HepG2 (cell line): ENCODE results near the gene CC2D1B. TPM values are rescaled to one million over a fixed set of nuclear protein-coding genes. Genes with fewer than 3 reads are reported as not detected.

ENCODE experiments used
- CC2D1A ChIP-seq: sonication (generic); formaldehyde crosslinking; IDR thresholded peaks from 2 replicates; pipeline ENCODE4 v1.8.1; 2023; ENCODE audit warnings: mild to moderate bottlenecking, missing genetic modification reagents
- KIAA2018 ChIP-seq: sonication (generic); formaldehyde crosslinking; IDR thresholded peaks from 2 replicates; pipeline ENCODE4 v1.5.0; 2020; ENCODE audit warnings: mild to moderate bottlenecking, missing genetic modification reagents, borderline replicate concordance
- ZBTB40 ChIP-seq, 2 experiments: fragments of 450-650 bp in 1 of 2; sonication (generic) in 1 of 2; formaldehyde crosslinking in 1 of 2; IDR thresholded peaks; 2 replicates each; pipeline versions ENCODE4 v1.6.1 to v1.8.0; 2016 to 2022; ENCODE audit warnings: antibody characterized with exemption in 1 of 2, mild to moderate bottlenecking in 1 of 2, missing genetic modification reagents in 1 of 2
- ZNF382 ChIP-seq: sonication (generic); formaldehyde crosslinking; IDR thresholded peaks from 2 replicates; pipeline ENCODE4 v1.5.0; 2020; ENCODE audit warnings: missing genetic modification reagents, mild to moderate bottlenecking, borderline replicate concordance
- ZNF644 ChIP-seq: IDR thresholded peaks from 2 replicates; pipeline ENCODE4 v1.6.1; 2016; ENCODE audit warnings: low read depth
- ZNF670 ChIP-seq: sonication (generic); formaldehyde crosslinking; IDR thresholded peaks from 2 replicates; pipeline ENCODE4 v1.8.0; 2022; ENCODE audit warnings: mild to moderate bottlenecking, missing genetic modification reagents, borderline replicate concordance
- polyA plus RNA-seq, 8 experiments: library from polyadenylated mRNA; depleted of rRNA in 3 of 8; stranded (reverse) in 7 of 8; unstranded in 1 of 8; fragments of >200 nt; fragmentation: Illumina TruSeq in 4 of 8; extraction: Trizol in 4 of 8; gene quantifications; 2 replicates each; pipeline versions ENCODE4 v1.2.1 to v1.2.3, GENCODE V29; 2011 to 2016; ENCODE audit warnings: low read depth in 4 of 8, missing spikeins in 1 of 8, mixed read lengths in 1 of 8; ENCODE audit not compliant: insufficient read depth in 1 of 8
- total RNA-seq, 5 experiments: library from RNA; depleted of rRNA; stranded (reverse); fragments of >200 nt; fragmentation: Illumina TruSeq; extraction: Trizol; gene quantifications; 2 replicates each; pipeline ENCODE4 v1.2.3, GENCODE V29; 2016; ENCODE audit warnings: low read depth in 1 of 5
- TF ChIP-seq, protein P1 (sequence below): sonication (generic); formaldehyde crosslinking; IDR thresholded peaks from 2 replicates; pipeline ENCODE4 v1.4.0; 2020; ENCODE audit warnings: missing genetic modification reagents, borderline replicate concordance
- TF ChIP-seq, protein P2 (sequence below): sonication (generic); formaldehyde crosslinking; IDR thresholded peaks from 2 replicates; pipeline ENCODE4 v1.5.1; 2020; ENCODE audit warnings: missing genetic modification reagents, mild to moderate bottlenecking, borderline replicate concordance

Gene CC2D1B
- total and polyA plus RNA-seq, 2 of the 13 experiments (the other 11 are each of a cell fraction or from before 2014, with no cell fraction given) = 7.2 to 19.2 TPM

DNA sequence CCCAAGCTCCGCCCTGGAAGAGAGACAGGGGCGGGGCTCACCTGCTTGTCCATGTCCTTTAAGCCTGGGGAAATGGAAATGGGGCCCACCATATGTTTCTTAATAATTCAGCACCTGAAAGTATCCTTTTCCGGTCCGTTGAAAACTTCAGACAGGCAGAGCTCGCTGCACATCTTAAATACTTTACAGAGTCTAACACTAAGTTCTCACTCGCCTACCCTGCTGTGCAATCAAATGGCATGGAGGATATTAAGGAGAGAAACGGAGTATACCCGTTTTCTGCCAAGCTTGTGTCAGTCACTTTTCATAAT, 467 bp upstream of the CC2D1B start (continued):
- TF ChIP-seq KIAA2018 (CRISPR knock-in tag) (no peak), ZNF670 (CRISPR knock-in tag) (0 out of 2 replicates have a peak, but pooled peaks have one; percentile 21), ZBTB40 (IDR thresholded peaks at IDR 0.05) (no peak), ZBTB40 (CRISPR knock-in tag; IDR thresholded peaks at IDR 0.05) (no peak), ZNF382 (no peak), CC2D1A (CRISPR knock-in tag) (no peak), ZNF644 (CRISPR knock-in tag) (no peak)
- TF ChIP-seq, protein P1, sequence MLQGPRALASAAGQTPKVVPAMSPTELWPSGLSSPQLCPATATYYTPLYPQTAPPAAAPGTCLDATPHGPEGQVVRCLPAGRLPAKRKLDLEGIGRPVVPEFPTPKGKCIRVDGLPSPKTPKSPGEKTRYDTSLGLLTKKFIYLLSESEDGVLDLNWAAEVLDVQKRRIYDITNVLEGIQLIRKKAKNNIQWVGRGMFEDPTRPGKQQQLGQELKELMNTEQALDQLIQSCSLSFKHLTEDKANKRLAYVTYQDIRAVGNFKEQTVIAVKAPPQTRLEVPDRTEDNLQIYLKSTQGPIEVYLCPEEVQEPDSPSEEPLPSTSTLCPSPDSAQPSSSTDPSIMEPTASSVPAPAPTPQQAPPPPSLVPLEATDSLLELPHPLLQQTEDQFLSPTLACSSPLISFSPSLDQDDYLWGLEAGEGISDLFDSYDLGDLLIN (CRISPR knock-in tag) = no peak
- TF ChIP-seq, protein P2, sequence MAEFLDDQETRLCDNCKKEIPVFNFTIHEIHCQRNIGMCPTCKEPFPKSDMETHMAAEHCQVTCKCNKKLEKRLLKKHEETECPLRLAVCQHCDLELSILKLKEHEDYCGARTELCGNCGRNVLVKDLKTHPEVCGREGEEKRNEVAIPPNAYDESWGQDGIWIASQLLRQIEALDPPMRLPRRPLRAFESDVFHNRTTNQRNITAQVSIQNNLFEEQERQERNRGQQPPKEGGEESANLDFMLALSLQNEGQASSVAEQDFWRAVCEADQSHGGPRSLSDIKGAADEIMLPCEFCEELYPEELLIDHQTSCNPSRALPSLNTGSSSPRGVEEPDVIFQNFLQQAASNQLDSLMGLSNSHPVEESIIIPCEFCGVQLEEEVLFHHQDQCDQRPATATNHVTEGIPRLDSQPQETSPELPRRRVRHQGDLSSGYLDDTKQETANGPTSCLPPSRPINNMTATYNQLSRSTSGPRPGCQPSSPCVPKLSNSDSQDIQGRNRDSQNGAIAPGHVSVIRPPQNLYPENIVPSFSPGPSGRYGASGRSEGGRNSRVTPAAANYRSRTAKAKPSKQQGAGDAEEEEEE (CRISPR knock-in tag) = no peak
